ENCODE measurements around the gene POLR1A. TPM values are rescaled to one million over a fixed set of nuclear protein-coding genes. Genes with fewer than 3 reads are reported as not detected.

The POLR1A gene
- total and polyA plus RNA-seq, 4 donors = 3.2 to 12.3 (median 6.1) TPM

DNA sequence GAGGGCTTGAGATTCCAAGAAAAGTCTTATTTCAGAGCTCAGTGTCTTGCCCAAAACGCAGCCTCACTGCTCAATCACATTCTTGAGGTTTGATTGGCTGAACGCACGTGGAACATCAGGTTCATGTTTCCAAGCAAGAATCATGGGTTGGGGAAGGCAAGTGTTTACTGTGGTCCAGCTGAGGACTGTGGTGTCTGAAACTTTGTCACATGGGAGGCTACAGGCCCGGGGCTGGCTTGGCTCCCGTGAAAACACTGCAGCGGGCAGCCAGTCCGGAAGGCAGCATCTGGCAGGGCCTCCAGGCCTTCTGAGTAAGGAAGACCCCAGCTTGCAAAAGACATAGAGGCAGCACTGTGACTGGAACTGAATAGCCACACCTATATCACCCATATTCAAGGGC is 84.7 kb downstream of the POLR1A start:
- H3K27ac ChIP-seq (ENCODE audit: low read depth in 1 of 2, low read length in 2 of 2) = no peak overlapping the region
- DNase-seq (ENCODE audit: low spot score) = no peak
- TF ChIP-seq, protein P1, sequence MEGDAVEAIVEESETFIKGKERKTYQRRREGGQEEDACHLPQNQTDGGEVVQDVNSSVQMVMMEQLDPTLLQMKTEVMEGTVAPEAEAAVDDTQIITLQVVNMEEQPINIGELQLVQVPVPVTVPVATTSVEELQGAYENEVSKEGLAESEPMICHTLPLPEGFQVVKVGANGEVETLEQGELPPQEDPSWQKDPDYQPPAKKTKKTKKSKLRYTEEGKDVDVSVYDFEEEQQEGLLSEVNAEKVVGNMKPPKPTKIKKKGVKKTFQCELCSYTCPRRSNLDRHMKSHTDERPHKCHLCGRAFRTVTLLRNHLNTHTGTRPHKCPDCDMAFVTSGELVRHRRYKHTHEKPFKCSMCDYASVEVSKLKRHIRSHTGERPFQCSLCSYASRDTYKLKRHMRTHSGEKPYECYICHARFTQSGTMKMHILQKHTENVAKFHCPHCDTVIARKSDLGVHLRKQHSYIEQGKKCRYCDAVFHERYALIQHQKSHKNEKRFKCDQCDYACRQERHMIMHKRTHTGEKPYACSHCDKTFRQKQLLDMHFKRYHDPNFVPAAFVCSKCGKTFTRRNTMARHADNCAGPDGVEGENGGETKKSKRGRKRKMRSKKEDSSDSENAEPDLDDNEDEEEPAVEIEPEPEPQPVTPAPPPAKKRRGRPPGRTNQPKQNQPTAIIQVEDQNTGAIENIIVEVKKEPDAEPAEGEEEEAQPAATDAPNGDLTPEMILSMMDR (IDR thresholded peaks at IDR 0.05; ENCODE audit: low read depth, low read length, missing input control) = no peak
- TF ChIP-seq, protein P2, sequence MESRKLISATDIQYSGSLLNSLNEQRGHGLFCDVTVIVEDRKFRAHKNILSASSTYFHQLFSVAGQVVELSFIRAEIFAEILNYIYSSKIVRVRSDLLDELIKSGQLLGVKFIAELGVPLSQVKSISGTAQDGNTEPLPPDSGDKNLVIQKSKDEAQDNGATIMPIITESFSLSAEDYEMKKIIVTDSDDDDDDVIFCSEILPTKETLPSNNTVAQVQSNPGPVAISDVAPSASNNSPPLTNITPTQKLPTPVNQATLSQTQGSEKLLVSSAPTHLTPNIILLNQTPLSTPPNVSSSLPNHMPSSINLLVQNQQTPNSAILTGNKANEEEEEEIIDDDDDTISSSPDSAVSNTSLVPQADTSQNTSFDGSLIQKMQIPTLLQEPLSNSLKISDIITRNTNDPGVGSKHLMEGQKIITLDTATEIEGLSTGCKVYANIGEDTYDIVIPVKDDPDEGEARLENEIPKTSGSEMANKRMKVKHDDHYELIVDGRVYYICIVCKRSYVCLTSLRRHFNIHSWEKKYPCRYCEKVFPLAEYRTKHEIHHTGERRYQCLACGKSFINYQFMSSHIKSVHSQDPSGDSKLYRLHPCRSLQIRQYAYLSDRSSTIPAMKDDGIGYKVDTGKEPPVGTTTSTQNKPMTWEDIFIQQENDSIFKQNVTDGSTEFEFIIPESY (IDR thresholded peaks at IDR 0.05) = no peak
- TF ChIP-seq REST (IDR thresholded peaks at IDR 0.05) (no peak), NR2F2 (IDR thresholded peaks at IDR 0.05) (no peak), FOXA1 (IDR thresholded peaks at IDR 0.05) (no peak), RAD21 (IDR thresholded peaks at IDR 0.05) (no peak)
- no peaks in the 10 kb centered on the region for H3K27me3 ChIP-seq (ENCODE audit: control insufficient read depth in 4 of 4, insufficient read depth in 4 of 4, low read length in 3 of 4)
- no peaks in the 10 kb centered on the region for H3K9me3 ChIP-seq (ENCODE audit: control insufficient read depth in 4 of 4, low read length in 3 of 4)
- no peak overlapping the region for H3K9ac ChIP-seq (ENCODE audit: low read depth in 1 of 2, low read length in 2 of 2)
- peaks cover 0 to 3% (median 0%) of the 10 kb centered on the region in 4 donors for H3K4me1 ChIP-seq (ENCODE audit: control insufficient read depth in 4 of 4, insufficient read depth in 4 of 4, low read length in 3 of 4)
- no peak overlapping the region for H3K4me3 ChIP-seq (ENCODE audit: low read depth in 1 of 3, low read length in 3 of 3)
- WGBS = 77% methylated on average over 7 of the region's 7 CpGs
- no peaks in the 10 kb centered on the region for H3K36me3 ChIP-seq (ENCODE audit: control insufficient read depth in 4 of 4, insufficient read depth in 3 of 4, low read depth in 1 of 4, low read length in 3 of 4)

- Histone ChIP-seq H3K27me3 (ENCODE audit: control insufficient read depth in 4 of 4, insufficient read depth in 4 of 4, low read length in 3 of 4) (no peaks in the 10 kb centered on the region), H3K27ac (ENCODE audit: low read depth in 1 of 2, low read length in 2 of 2) (no peak overlapping the region), H3K4me3 (ENCODE audit: low read depth in 1 of 3, low read length in 3 of 3) (no peak overlapping the region), H3K36me3 (ENCODE audit: control insufficient read depth in 4 of 4, insufficient read depth in 3 of 4, low read depth in 1 of 4, low read length in 3 of 4) (no peaks in the 10 kb centered on the region), H3K4me1 (ENCODE audit: control insufficient read depth in 4 of 4, insufficient read depth in 4 of 4, low read length in 3 of 4) (no peaks in the 10 kb centered on the region), H3K9me3 (ENCODE audit: control insufficient read depth in 4 of 4, low read length in 3 of 4) (peaks cover 0 to 8% (median 6%) of the 10 kb centered on the region in 4 donors), H3K9ac (ENCODE audit: low read depth in 1 of 2, low read length in 2 of 2) (no peak overlapping the region)
- DNase-seq (ENCODE audit: low spot score) = no peak
- TF ChIP-seq NR2F2 (IDR thresholded peaks at IDR 0.05) (no peak), RXRA (IDR thresholded peaks at IDR 0.05) (no peak), FOXA2 (IDR thresholded peaks at IDR 0.05) (no peak), HNF4A (conservative IDR thresholded peaks at IDR 0.05) (no peak), RAD21 (IDR thresholded peaks at IDR 0.05) (no peak), FOXA1 (IDR thresholded peaks at IDR 0.05) (no peak)
- TF ChIP-seq, protein P3, sequence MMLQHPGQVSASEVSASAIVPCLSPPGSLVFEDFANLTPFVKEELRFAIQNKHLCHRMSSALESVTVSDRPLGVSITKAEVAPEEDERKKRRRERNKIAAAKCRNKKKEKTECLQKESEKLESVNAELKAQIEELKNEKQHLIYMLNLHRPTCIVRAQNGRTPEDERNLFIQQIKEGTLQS (IDR thresholded peaks at IDR 0.05) = no peak
- WGBS = 92% methylated on average over 5 of the region's 5 CpGs
These were observed 86.6 kb downstream of the POLR1A start for GRCh38 chr2:86019121-86019520.
